Epithelial cell of esophagus (primary cell): ENCODE data around the gene THBS1.

ENCODE experiments used
- DNase-seq: peaks from one replicate; pipeline ENCODE4 v3.0.0; 2010; ENCODE audit warnings: low read depth
- H3K4me3 ChIP-seq: 2 replicates; pipeline ENCODE4 v1.5.1; 2011; ENCODE audit warnings: mild to moderate bottlenecking, low read length, control low read depth
- CTCF ChIP-seq: IDR thresholded peaks from 2 replicates; pipeline ENCODE4 v1.5.1; 2011; ENCODE audit warnings: low read depth, mild to moderate bottlenecking, low read length, control low read depth, inconsistent platforms; ENCODE audit not compliant: insufficient read depth; ENCODE audit errors: missing control alignments

The THBS1 gene

GRCh38 chr15:39642011-39642640, 61.2 kb downstream of the THBS1 start:
- DNase-seq: peak; percentile 84
- TF ChIP-seq CTCF: no peak
- no peak overlapping the region for H3K4me3 ChIP-seq

GRCh38 chr15:39643727-39644126, 62.8 kb downstream of the THBS1 start:
- TF ChIP-seq CTCF: no peak
- no peak overlapping the region for H3K4me3 ChIP-seq
- DNase-seq: no peak

GRCh38 chr15:39644136-39644535, 63.3 kb downstream of the THBS1 start:
- no peak for DNase-seq
- no peak for TF ChIP-seq CTCF
- H3K4me3 ChIP-seq: no peak overlapping the region

GRCh38 chr15:39645138-39645975, 64.5 kb downstream of the THBS1 start:
- no peak for DNase-seq
- H3K4me3 ChIP-seq: no peak overlapping the region
- no peak for TF ChIP-seq CTCF

GRCh38 chr15:39645976-39646257, 65.0 kb downstream of the THBS1 start:
- no peak for DNase-seq
- no peak for TF ChIP-seq CTCF
- no peak overlapping the region for H3K4me3 ChIP-seq

GRCh38 chr15:39646425-39646824, 65.5 kb downstream of the THBS1 start:
- no peak for DNase-seq
- TF ChIP-seq CTCF: no peak
- no peak overlapping the region for H3K4me3 ChIP-seq
